Epithelial cell of proximal tubule (primary cell): ENCODE data around the gene ARHGAP1. TPM values are rescaled to one million over a fixed set of nuclear protein-coding genes. Genes with fewer than 3 reads are reported as not detected.

ENCODE experiments used
- DNase-seq: peaks from one replicate; pipeline ENCODE4 v3.0.0-alpha.2; 2011; ENCODE audit warnings: low read depth
- H3K4me3 ChIP-seq: 2 replicates; pipeline ENCODE4 v1.5.1; 2011; ENCODE audit warnings: low read depth, mild to moderate bottlenecking, low read length
- total RNA-seq: library from RNA; depleted of rRNA; stranded (reverse); fragments of >200 nt; gene quantifications from 2 replicates; pipeline ENCODE4 v1.2.3, GENCODE V29; 2015
- TF ChIP-seq, protein P1 (sequence below): conservative IDR thresholded peaks from 2 replicates; pipeline ENCODE4 v1.5.1; 2012; ENCODE audit warnings: low read depth, mild to moderate bottlenecking, low read length

The ARHGAP1 gene
- total RNA-seq, 1 donor from 2014 or later = 29.1 TPM

DNA sequence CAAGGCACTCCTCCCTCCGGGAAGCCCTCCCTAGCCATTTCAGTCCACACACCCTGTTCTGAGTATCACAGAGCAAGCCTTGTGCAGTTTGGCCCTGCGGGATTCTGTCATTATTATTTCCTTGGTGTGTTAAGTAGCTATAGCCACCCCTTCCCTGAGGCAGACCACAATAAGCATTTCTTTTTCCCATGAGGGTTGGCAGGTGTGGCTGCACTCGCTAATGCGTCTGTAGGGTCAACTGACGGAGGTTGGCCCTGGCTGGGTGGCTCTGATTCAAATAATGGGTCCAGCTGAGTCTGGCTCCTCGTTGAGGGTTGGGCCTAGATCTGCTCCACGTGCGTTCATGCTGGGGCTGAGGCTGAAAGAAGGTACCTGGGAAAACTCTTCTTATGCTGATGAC lies 23.7 kb upstream of the ARHGAP1 start:
- DNase-seq = no peak
- H3K4me3 ChIP-seq = no peak overlapping the region
- TF ChIP-seq, protein P1, sequence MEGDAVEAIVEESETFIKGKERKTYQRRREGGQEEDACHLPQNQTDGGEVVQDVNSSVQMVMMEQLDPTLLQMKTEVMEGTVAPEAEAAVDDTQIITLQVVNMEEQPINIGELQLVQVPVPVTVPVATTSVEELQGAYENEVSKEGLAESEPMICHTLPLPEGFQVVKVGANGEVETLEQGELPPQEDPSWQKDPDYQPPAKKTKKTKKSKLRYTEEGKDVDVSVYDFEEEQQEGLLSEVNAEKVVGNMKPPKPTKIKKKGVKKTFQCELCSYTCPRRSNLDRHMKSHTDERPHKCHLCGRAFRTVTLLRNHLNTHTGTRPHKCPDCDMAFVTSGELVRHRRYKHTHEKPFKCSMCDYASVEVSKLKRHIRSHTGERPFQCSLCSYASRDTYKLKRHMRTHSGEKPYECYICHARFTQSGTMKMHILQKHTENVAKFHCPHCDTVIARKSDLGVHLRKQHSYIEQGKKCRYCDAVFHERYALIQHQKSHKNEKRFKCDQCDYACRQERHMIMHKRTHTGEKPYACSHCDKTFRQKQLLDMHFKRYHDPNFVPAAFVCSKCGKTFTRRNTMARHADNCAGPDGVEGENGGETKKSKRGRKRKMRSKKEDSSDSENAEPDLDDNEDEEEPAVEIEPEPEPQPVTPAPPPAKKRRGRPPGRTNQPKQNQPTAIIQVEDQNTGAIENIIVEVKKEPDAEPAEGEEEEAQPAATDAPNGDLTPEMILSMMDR = no peak

DNA sequence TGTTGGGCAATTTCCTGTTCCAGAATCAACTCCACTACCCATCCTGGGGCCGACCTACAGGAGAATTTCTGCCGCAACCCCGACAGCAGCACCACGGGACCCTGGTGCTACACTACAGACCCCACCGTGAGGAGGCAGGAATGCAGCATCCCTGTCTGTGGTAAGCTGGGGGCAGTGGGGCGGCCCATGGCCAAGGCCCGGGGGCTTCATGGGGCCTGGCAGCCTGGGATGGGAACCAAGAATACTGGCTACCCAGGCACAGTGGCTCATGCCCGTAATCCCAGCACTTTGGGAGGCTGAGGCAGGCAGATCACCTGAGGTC lies 22.9 kb upstream of the ARHGAP1 start:
- H3K4me3 ChIP-seq = no peak overlapping the region
- no peak for DNase-seq
- TF ChIP-seq, protein P1 = no peak

DNA sequence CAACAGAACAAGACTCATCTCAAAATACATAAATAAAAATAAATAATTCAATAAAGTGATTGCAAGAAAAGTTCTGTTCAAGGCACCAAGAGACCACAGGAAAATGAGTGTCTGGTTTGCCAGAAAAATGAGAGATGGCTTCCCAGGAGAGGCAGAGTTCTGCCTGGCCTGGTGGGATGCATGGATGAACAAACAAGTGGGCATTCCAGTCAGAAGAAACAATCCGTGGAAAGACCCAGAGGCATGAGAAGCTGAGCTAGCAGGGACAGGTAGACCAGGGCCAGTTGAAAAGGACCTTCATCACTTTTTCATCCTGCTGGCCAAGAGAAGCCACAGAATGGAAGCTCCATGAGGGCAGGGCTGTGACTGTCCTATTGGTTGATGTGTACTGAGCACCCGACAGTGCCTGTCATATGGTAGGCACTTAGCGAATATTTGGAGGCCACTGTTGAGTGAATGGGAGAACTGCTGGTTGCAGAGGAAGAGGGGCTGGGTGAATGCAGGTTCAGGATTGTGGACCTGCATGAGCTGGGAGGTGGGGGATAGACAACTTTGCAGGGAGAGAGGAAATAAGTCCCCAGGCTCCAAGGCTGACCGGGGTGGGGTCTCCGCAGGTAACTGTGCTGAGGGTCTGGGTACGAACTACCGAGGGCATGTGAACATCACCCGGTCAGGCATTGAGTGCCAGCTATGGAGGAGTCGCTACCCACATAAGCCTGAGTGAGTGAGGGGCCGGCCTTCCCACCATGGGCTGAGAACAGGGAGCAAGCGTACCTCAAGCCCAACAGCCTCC lies 22.3 kb upstream of the ARHGAP1 start:
- TF ChIP-seq, protein P1 = no peak
- no peak overlapping the region for H3K4me3 ChIP-seq
- DNase-seq = no peak

DNA sequence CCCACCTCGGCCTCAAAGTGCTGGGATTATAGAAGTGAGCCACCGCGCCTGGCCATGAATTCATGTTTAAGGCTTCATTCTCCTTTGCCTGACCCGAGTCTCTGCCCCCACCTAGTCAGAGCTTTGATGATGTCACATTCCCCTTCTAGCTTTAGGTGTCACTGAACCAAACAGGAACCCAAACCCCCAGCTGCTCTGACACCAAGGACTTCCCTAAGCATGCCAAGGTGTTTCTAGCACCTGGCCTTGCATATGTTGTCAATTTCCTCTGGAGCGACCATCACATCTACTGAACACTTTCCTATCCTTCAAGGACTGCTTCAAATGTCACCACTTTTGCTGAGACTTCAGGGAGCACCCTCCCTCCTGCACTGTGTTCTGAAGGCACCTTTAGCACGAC lies 20.9 kb upstream of the ARHGAP1 start:
- no peak for DNase-seq
- no peak overlapping the region for H3K4me3 ChIP-seq
- TF ChIP-seq, protein P1 = no peak

DNA sequence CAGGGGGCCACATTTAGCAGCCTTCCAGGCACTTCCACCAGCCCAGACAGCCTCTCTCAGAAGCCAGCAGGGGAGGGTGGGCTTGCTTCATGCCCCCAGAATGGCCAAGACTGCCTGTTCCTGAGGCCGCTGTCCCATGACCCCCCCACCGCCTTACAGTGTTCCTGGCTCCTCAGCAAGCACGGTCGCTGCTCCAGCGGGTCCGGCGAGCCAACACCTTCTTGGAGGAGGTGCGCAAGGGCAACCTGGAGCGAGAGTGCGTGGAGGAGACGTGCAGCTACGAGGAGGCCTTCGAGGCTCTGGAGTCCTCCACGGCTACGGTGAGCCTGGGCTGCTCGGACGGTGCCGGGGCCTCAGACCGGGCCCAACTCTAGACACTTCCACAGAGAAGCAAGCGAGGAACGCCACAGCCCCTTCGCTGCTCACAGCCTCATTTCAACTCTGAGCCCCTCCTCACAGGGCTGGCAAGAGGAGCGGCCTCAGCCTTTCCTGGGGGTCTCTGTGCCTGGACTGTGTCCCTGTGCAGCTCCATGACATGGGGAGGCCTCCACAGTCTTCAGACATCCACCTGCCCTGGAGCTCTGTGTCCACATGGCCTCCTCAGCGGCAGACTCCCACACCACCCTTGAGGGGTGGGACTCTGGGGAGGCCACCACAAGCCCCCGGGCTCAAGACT lies 19.3 kb upstream of the ARHGAP1 start:
- H3K4me3 ChIP-seq = no peak overlapping the region
- no peak for DNase-seq
- TF ChIP-seq, protein P1 = no peak

DNA sequence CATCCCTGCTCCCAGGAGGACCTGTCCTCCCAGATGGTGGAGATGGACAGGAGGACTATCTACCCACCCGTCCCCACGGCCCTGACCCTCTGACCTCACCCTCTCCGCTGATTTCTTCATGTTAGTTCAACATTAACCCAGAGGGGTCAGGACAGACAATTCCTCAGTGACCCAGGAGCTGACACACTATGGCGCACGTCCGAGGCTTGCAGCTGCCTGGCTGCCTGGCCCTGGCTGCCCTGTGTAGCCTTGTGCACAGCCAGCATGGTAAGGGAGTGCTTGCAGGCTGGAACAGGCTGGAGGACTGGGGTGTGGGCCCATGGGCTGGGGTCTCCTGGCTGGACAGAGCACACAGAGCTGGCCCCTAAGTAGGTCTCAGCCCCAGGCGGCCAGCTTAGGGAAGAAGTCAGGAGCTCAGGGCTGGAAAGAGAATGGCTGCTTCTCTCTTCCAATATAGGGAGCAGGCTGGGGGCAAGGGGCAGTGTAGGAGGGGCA lies 18.7 kb upstream of the ARHGAP1 start, which contains the start of gene F2:
Gene F2 (plus strand): TSS at position 166 of the 495 bp plus-strand sequence. CDS start 23 bp downstream, at position 189.
- TF ChIP-seq, protein P1 = no peak
- DNase-seq = no peak
- no peak within 1 kb of the TSS for H3K4me3 ChIP-seq
